Amniotic epithelial cell (primary cell): ENCODE data around the gene TMEM212.

ENCODE experiments used
- DNase-seq: peaks from one replicate; pipeline ENCODE4 v3.0.0-alpha.2; 2010; ENCODE audit warnings: low read depth

Gene TMEM212

GRCh38 chr3:171842864-171843518 is at the start of gene TMEM212:
TSS of gene TMEM212 (plus strand) at chr3:171843349. CDS start at chr3:171843384, 35 bp downstream.
- DNase-seq: peak; percentile 88

- DNase-seq: no peak
These were observed 46.4 kb upstream of the TMEM212 start for GRCh38 chr3:171796625-171797264.

- no peak for DNase-seq
These were observed 45.9 kb upstream of the TMEM212 start for GRCh38 chr3:171797265-171797679.

- DNase-seq: no peak
These were observed 45.3 kb upstream of the TMEM212 start for GRCh38 chr3:171797873-171798272.

- no peak for DNase-seq
These were observed 43.6 kb upstream of the TMEM212 start for GRCh38 chr3:171799501-171799900.

GRCh38 chr3:171801738-171802589 is 41.2 kb upstream of the TMEM212 start:
- peak; percentile 84 for DNase-seq

- DNase-seq: no peak
These were observed 40.6 kb upstream of the TMEM212 start for GRCh38 chr3:171802590-171802956.

- no peak for DNase-seq
These were observed 40.1 kb upstream of the TMEM212 start for GRCh38 chr3:171803044-171803443.

- DNase-seq: no peak
These were observed 38.3 kb upstream of the TMEM212 start for GRCh38 chr3:171804618-171805389.

- DNase-seq: no peak
These were observed 37.5 kb upstream of the TMEM212 start for GRCh38 chr3:171805687-171806086.

GRCh38 chr3:171806200-171807128 is 36.7 kb upstream of the TMEM212 start:
- DNase-seq: peak; percentile 79

GRCh38 chr3:171807129-171807675 is 35.9 kb upstream of the TMEM212 start:
- DNase-seq: no peak

GRCh38 chr3:171807806-171808205 is 35.3 kb upstream of the TMEM212 start:
- no peak for DNase-seq

GRCh38 chr3:171809611-171809860 is 33.6 kb upstream of the TMEM212 start:
- DNase-seq: no peak

- DNase-seq: peak; percentile 92
These were observed 33.1 kb upstream of the TMEM212 start, which contains the start of gene PLD1 for GRCh38 chr3:171809861-171810628. TSS of gene PLD1 (minus strand) at chr3:171810483. CDS start at chr3:171738051, 72,432 bp downstream.

GRCh38 chr3:171810629-171811294 is 32.4 kb upstream of the TMEM212 start:
- DNase-seq: no peak

- DNase-seq: peak; percentile 100
These were observed 31.7 kb upstream of the TMEM212 start for GRCh38 chr3:171811295-171811912.

GRCh38 chr3:171811913-171812335 is 31.2 kb upstream of the TMEM212 start:
- DNase-seq: peak; percentile 84

- no peak for DNase-seq
These were observed 30.3 kb upstream of the TMEM212 start for GRCh38 chr3:171812811-171813210.
